NT2/D1 (cell line): ENCODE measurements around the gene HBQ1.
A peak's percentile ranks its signal among the peaks of the same experiment; 100 is the strongest.

Source experiments
- DNase-seq: peaks from one replicate; pipeline ENCODE4 v3.0.0-alpha.2; 2011; ENCODE audit warnings: low read depth, low spot score
- H3K27me3 ChIP-seq: 2 replicates; pipeline ENCODE4 v1.6.0; 2011; ENCODE audit warnings: mild to moderate bottlenecking; ENCODE audit not compliant: insufficient read length, insufficient read depth
- H3K36me3 ChIP-seq: 2 replicates; pipeline ENCODE4 v1.6.1; 2011; ENCODE audit warnings: mild to moderate bottlenecking, low read length, mixed read lengths; ENCODE audit not compliant: insufficient read depth, insufficient read length
- H3K4me1 ChIP-seq: 2 replicates; pipeline ENCODE4 v1.5.1; 2011; ENCODE audit not compliant: insufficient read depth, insufficient read length
- H3K4me3 ChIP-seq: 2 replicates; pipeline ENCODE4 v1.5.1; 2011; ENCODE audit warnings: low read depth; ENCODE audit not compliant: insufficient read length
- H3K9ac ChIP-seq: 2 replicates; pipeline ENCODE4 v1.6.0; 2011; ENCODE audit warnings: low read depth; ENCODE audit not compliant: insufficient read length
- H3K9me3 ChIP-seq: 2 replicates; pipeline ENCODE4 v1.5.1; 2011; ENCODE audit warnings: mild to moderate bottlenecking, low read length; ENCODE audit not compliant: insufficient read depth
- SUZ12 ChIP-seq: IDR thresholded peaks from 2 replicates; pipeline ENCODE4 v1.6.1; 2011; ENCODE audit not compliant: insufficient read length, insufficient read depth; ENCODE audit errors: extremely low read depth
- YY1 ChIP-seq: IDR thresholded peaks from 2 replicates; pipeline ENCODE4 v1.6.1; 2011; ENCODE audit not compliant: insufficient read length, insufficient read depth
- ZNF274 ChIP-seq: IDR thresholded peaks from 2 replicates; pipeline ENCODE4 v1.6.1; 2011; ENCODE audit warnings: mild to moderate bottlenecking, low read depth, low read length

HBQ1 gene

GRCh38 chr16:177394-177822, 2.9 kb upstream of the HBQ1 start:
- Histone ChIP-seq H3K4me1 (peaks cover 8% of the 10 kb centered on the region), H3K27me3 (peaks cover 62% of the 10 kb centered on the region), H3K4me3 (no peak overlapping the region), H3K9ac (no peak overlapping the region), H3K9me3 (no peaks in the 10 kb centered on the region), H3K36me3 (peaks cover 3% of the 10 kb centered on the region)
- no peak for DNase-seq
- TF ChIP-seq YY1 (no peak), ZNF274 (no peak), SUZ12 (no peak)

- peaks cover 61% of the 10 kb centered on the region for H3K27me3 ChIP-seq
- no peak for DNase-seq
- no peak for TF ChIP-seq SUZ12
- no peak for TF ChIP-seq ZNF274
- no peak for TF ChIP-seq YY1
Measured at GRCh38 chr16:177981-178667, 2.1 kb upstream of the HBQ1 start.

GRCh38 chr16:178668-179015, 1.6 kb upstream of the HBQ1 start:
- peaks cover 10% of the 10 kb centered on the region for H3K36me3 ChIP-seq
- no peaks in the 10 kb centered on the region for H3K9me3 ChIP-seq
- TF ChIP-seq SUZ12 (no peak), YY1 (no peak), ZNF274 (no peak)
- H3K4me3 ChIP-seq = no peak overlapping the region
- peaks cover 56% of the 10 kb centered on the region for H3K27me3 ChIP-seq
- no peak overlapping the region for H3K9ac ChIP-seq
- no peak for DNase-seq
- peaks cover 8% of the 10 kb centered on the region for H3K4me1 ChIP-seq

More at GRCh38 chr16:177981-178667, 2.1 kb upstream of the HBQ1 start:
- Histone ChIP-seq H3K4me3 (no peak overlapping the region), H3K4me1 (peaks cover 8% of the 10 kb centered on the region), H3K9me3 (no peaks in the 10 kb centered on the region), H3K36me3 (peaks cover 7% of the 10 kb centered on the region), H3K9ac (no peak overlapping the region)

- Histone ChIP-seq H3K4me3 (no peak overlapping the region), H3K4me1 (peaks cover 10% of the 10 kb centered on the region), H3K27me3 (peaks cover 50% of the 10 kb centered on the region), H3K9ac (no peak overlapping the region), H3K36me3 (peaks cover 16% of the 10 kb centered on the region), H3K9me3 (no peaks in the 10 kb centered on the region)
- TF ChIP-seq SUZ12 (no peak), ZNF274 (no peak), YY1 (no peak)
- no peak for DNase-seq
Measured at GRCh38 chr16:179211-180092, 807 bp upstream of the HBQ1 start.

DNA sequence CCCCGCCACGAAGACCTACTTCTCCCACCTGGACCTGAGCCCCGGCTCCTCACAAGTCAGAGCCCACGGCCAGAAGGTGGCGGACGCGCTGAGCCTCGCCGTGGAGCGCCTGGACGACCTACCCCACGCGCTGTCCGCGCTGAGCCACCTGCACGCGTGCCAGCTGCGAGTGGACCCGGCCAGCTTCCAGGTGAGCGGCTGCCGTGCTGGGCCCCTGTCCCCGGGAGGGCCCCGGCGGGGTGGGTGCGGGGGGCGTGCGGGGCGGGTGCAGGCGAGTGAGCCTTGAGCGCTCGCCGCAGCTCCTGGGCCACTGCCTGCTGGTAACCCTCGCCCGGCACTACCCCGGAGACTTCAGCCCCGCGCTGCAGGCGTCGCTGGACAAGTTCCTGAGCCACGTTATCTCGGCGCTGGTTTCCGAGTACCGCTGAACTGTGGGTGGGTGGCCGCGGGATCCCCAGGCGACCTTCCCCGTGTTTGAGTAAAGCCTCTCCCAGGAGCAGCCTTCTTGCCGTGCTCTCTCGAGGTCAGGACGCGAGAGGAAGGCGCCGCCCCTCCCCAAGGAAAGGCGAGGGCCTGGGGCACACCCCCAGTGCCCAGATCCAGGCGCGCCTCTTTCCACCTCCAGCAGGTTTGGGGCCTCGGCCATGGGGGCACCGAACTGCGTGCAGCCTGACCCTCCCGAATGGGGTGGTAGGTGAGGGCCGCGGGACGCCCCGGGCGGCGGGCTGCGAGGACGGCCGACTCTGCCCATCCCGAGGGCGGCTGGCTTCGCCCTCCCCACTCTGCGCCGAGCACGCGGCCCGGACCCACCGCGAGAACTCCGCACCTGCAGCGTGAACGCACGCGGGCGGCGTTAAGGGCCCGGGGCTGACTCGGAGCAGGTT, 664 bp downstream of the HBQ1 start:
- Histone ChIP-seq H3K9ac (peak overlapping the region; percentile 83), H3K27me3 (peaks cover 36% of the 10 kb centered on the region), H3K4me3 (peak overlapping the region; percentile 72), H3K36me3 (peaks cover 30% of the 10 kb centered on the region), H3K9me3 (no peaks in the 10 kb centered on the region), H3K4me1 (peaks cover 6% of the 10 kb centered on the region)
- TF ChIP-seq ZNF274 = no peak
- TF ChIP-seq SUZ12 = no peak
- no peak for TF ChIP-seq YY1
- peak; percentile 81 for DNase-seq

GRCh38 chr16:181565-182021, 1.3 kb downstream of the HBQ1 start:
- H3K9me3 ChIP-seq = no peaks in the 10 kb centered on the region
- no peak overlapping the region for H3K4me3 ChIP-seq
- H3K4me1 ChIP-seq = peaks cover 6% of the 10 kb centered on the region
- H3K36me3 ChIP-seq = peaks cover 30% of the 10 kb centered on the region
- TF ChIP-seq SUZ12 = no peak
- no peak for TF ChIP-seq YY1
- no peak for DNase-seq
- peak overlapping the region; percentile 1 for H3K9ac ChIP-seq
- H3K27me3 ChIP-seq = peaks cover 34% of the 10 kb centered on the region

- Histone ChIP-seq H3K9ac (no peak overlapping the region), H3K9me3 (no peaks in the 10 kb centered on the region)
- TF ChIP-seq YY1 (no peak), SUZ12 (no peak), ZNF274 (no peak)
Measured at GRCh38 chr16:183005-183404, 2.7 kb downstream of the HBQ1 start.

More at GRCh38 chr16:183005-183404, 2.7 kb downstream of the HBQ1 start:
- Histone ChIP-seq H3K4me1 (peaks cover 4% of the 10 kb centered on the region), H3K36me3 (peaks cover 40% of the 10 kb centered on the region), H3K27me3 (peaks cover 22% of the 10 kb centered on the region), H3K4me3 (no peak overlapping the region)
- DNase-seq = no peak
